ENCODE data around the gene GRB10. TPM values are rescaled to one million over a fixed set of nuclear protein-coding genes. Genes with fewer than 3 reads are reported as not detected.

Gene GRB10
- total RNA-seq, 4 donors from 2014 or later = 37.1 to 109 (median 74.0) TPM

- no peak for TF ChIP-seq CTCF (IDR thresholded peaks at IDR 0.05; ENCODE audit: low read depth)
These were observed 2.6 kb upstream of the GRB10 start for GRCh38 chr7:50785346-50785745.

- no peak for TF ChIP-seq CTCF (IDR thresholded peaks at IDR 0.05; ENCODE audit: low read depth)
These were observed 1.3 kb upstream of the GRB10 start for GRCh38 chr7:50783801-50784507.

- no peak for TF ChIP-seq CTCF (IDR thresholded peaks at IDR 0.05; ENCODE audit: low read depth)
These were observed 607 bp upstream of the GRB10 start for GRCh38 chr7:50783303-50783702.

GRCh38 chr7:50781381-50782293 lies 1.1 kb downstream of the GRB10 start:
- TF ChIP-seq CTCF (IDR thresholded peaks at IDR 0.05; ENCODE audit: low read depth) = no peak

GRCh38 chr7:50780436-50780835 lies 2.3 kb downstream of the GRB10 start:
- no peak for TF ChIP-seq CTCF (IDR thresholded peaks at IDR 0.05; ENCODE audit: low read depth)

GRCh38 chr7:50779427-50779826 lies 3.3 kb downstream of the GRB10 start:
- no peak for TF ChIP-seq CTCF (IDR thresholded peaks at IDR 0.05; ENCODE audit: low read depth)

GRCh38 chr7:50778189-50778588 lies 4.5 kb downstream of the GRB10 start:
- no peak for TF ChIP-seq CTCF (IDR thresholded peaks at IDR 0.05; ENCODE audit: low read depth)

All from subcutaneous adipose tissue (tissue), 4 donors.